Naive thymus-derived CD4-positive, alpha-beta T cell (primary cell): ENCODE results near the gene AICDA. TPM values are rescaled to one million over a fixed set of nuclear protein-coding genes. Genes with fewer than 3 reads are reported as not detected.
"Not testable (repeated sequence)": the region's sequence is repeated elsewhere in the genome, so short reads cannot be mapped to it uniquely, and the experiment has no call there.

Experiments used
- ATAC-seq: fragments of 150-1000 bp; cut with Tn5 transposase; 2 replicates; pipeline ENCODE4 v1.10.0; 2021; ENCODE audit warnings: mild to moderate bottlenecking, moderate library complexity
- CTCF ChIA-PET: fragments of 350-600 bp; sonication (Branson Sonifier 250); formaldehyde crosslinking; loops from one replicate; lab custom pipeline; 2021; ENCODE audit warnings: antibody characterized with exemption; lab: Charles Lee
- POLR2A ChIA-PET: fragments of 350-600 bp; sonication (Branson Sonifier 250); formaldehyde crosslinking; loops from one replicate; lab custom pipeline; 2021; ENCODE audit warnings: antibody characterized with exemption, inconsistent platforms; lab: Charles Lee
- DNase-seq, 9 donors: peaks; one replicate each; pipeline versions ENCODE4 v3.0.0 to v3.0.0-alpha.2; 2020 to 2022; ENCODE audit warnings: mixed read lengths in 1 of 9
- H3K27ac ChIP-seq: one replicate; pipeline ENCODE4 v1.7.0; 2013; ENCODE audit warnings: mild to moderate bottlenecking, low read depth, low read length, moderate library complexity
- H3K27me3 ChIP-seq, 2 donors: one replicate each; pipeline ENCODE4 v1.7.0; 2013; ENCODE audit warnings: low read length in 2 of 2, mild to moderate bottlenecking in 2 of 2, moderate library complexity in 2 of 2; ENCODE audit not compliant: control insufficient read depth in 2 of 2, insufficient read depth in 2 of 2
- H3K36me3 ChIP-seq, 3 experiments: 1 replicate in 2 of 3; 2 replicates in 1 of 3; pipeline ENCODE4 v1.7.0; 2013; ENCODE audit warnings: low read length in 3 of 3, mild to moderate bottlenecking in 3 of 3, moderate library complexity in 1 of 3; ENCODE audit not compliant: insufficient read depth in 3 of 3, control insufficient read depth in 2 of 3
- H3K4me1 ChIP-seq, 2 donors: one replicate each; pipeline ENCODE4 v1.7.0; 2013; ENCODE audit warnings: low read length in 2 of 2, mild to moderate bottlenecking in 2 of 2, moderate library complexity in 1 of 2; ENCODE audit not compliant: control insufficient read depth in 2 of 2, insufficient read depth in 2 of 2
- H3K4me3 ChIP-seq: 2 replicates; pipeline ENCODE4 v1.7.0; 2013; ENCODE audit warnings: mild to moderate bottlenecking, low read length
- H3K9me3 ChIP-seq, 3 experiments: 1 replicate in 2 of 3; 2 replicates in 1 of 3; pipeline ENCODE4 v1.7.0; 2013; ENCODE audit warnings: low read length in 3 of 3; ENCODE audit not compliant: control insufficient read depth in 2 of 3
- H3K27ac Mint-ChIP-seq, 9 donors: one replicate each; pipeline ENCODE4 v1.8.0; 2020 to 2022; ENCODE audit warnings: mixed read lengths in 9 of 9, mild to moderate bottlenecking in 8 of 9, moderate library complexity in 5 of 9, inconsistent platforms in 2 of 9
- H3K27me3 Mint-ChIP-seq, 5 donors: one replicate each; pipeline ENCODE4 v1.8.0; 2021 to 2022; ENCODE audit warnings: mixed read lengths in 5 of 5, mild to moderate bottlenecking in 1 of 5
- H3K36me3 Mint-ChIP-seq, 5 donors: one replicate each; pipeline ENCODE4 v1.8.0; 2020 to 2022; ENCODE audit warnings: mixed read lengths in 5 of 5, mild to moderate bottlenecking in 3 of 5, inconsistent platforms in 1 of 5
- H3K4me1 Mint-ChIP-seq, 7 donors: one replicate each; pipeline ENCODE4 v1.8.0; 2020 to 2022; ENCODE audit warnings: mixed read lengths in 7 of 7, mild to moderate bottlenecking in 3 of 7, inconsistent platforms in 1 of 7
- H3K4me3 Mint-ChIP-seq, 10 donors: one replicate each; pipeline ENCODE4 v1.8.0; 2020 to 2022; ENCODE audit warnings: mild to moderate bottlenecking in 10 of 10, mixed read lengths in 10 of 10, moderate library complexity in 6 of 10, inconsistent platforms in 2 of 10
- H3K9me3 Mint-ChIP-seq, 11 donors: one replicate each; pipeline ENCODE4 v1.8.0; 2020 to 2022; ENCODE audit warnings: mixed read lengths in 11 of 11, mild to moderate bottlenecking in 4 of 11, inconsistent platforms in 1 of 11, moderate library complexity in 1 of 11
- intact Hi-C, 2 donors: fragments of 100-400 bp; cut with micrococcal nuclease; formaldehyde crosslinking; loops; one replicate each; pipeline ENCODE4 v1.15.1; 2023
- polyA plus RNA-seq, 2 donors: library from polyadenylated mRNA; unstranded; fragments of 300-500 nt; fragmentation: Illumina TruSeq; gene quantifications; one replicate each; pipeline ENCODE4 v1.2.3, GENCODE V29; 2021
- total RNA-seq, 6 experiments: library from RNA in 5 of 6; stranded (reverse) in 5 of 6; gene quantifications; 1 replicate in 5 of 6; 2 replicates in 1 of 6; pipeline ENCODE4 v1.2.3 and lab custom pipeline; 2021 to 2026

The AICDA gene
- total and polyA plus RNA-seq, 7 experiments from 2014 or later = not detected

GRCh38 chr12:8637244-8637643 is 24.6 kb upstream of the AICDA start:
- intact Hi-C loops = no loop called here
- Histone ChIP-seq H3K36me3 (no peaks in the 10 kb centered on the region), H3K27me3 (no peaks in the 10 kb centered on the region), H3K9me3 (no peaks in the 10 kb centered on the region), H3K27ac (no peak overlapping the region), H3K4me1 (no peaks in the 10 kb centered on the region), H3K4me3 (no peak overlapping the region)
- DNase-seq (no peak), ATAC-seq (no peak)
- Mint-ChIP-seq H3K4me1 (no peaks in the 10 kb centered on the region), H3K27me3 (peaks cover 0 to 65% (median 0%) of the 10 kb centered on the region in 5 donors), H3K4me3 (no peak overlapping the region), H3K36me3 (no peaks in the 10 kb centered on the region), H3K27ac (peak overlapping the region in 1 of 9 donors; percentile 40), H3K9me3 (peaks cover 0 to 2% (median 0%) of the 10 kb centered on the region in 11 donors)
- POLR2A ChIA-PET = no interaction called here
- CTCF ChIA-PET = no interaction called here

GRCh38 chr12:8636581-8636980 is 23.9 kb upstream of the AICDA start:
- no peaks in the 10 kb centered on the region for H3K9me3 ChIP-seq
- Mint-ChIP-seq H3K27me3 (peaks cover 0 to 64% (median 0%) of the 10 kb centered on the region in 5 donors), H3K27ac (peak overlapping the region in 1 of 9 donors; percentile 40), H3K9me3 (peaks cover 0 to 2% (median 0%) of the 10 kb centered on the region in 11 donors), H3K36me3 (no peaks in the 10 kb centered on the region), H3K4me3 (no peak overlapping the region), H3K4me1 (no peaks in the 10 kb centered on the region)
- ChIA-PET CTCF (no interaction called here), POLR2A (no interaction called here)
- H3K4me1 ChIP-seq = no peaks in the 10 kb centered on the region
- DNase-seq (no peak), ATAC-seq (no peak)
- H3K36me3 ChIP-seq = no peaks in the 10 kb centered on the region
- H3K27ac ChIP-seq = no peak overlapping the region
- intact Hi-C loops = no loop called here
- H3K27me3 ChIP-seq = no peaks in the 10 kb centered on the region
- no peak overlapping the region for H3K4me3 ChIP-seq

- H3K27ac ChIP-seq, H3K4me3 ChIP-seq, H3K27me3 ChIP-seq, H3K27ac Mint-ChIP-seq, H3K9me3 ChIP-seq, CTCF ChIA-PET, intact Hi-C loops, H3K4me1 ChIP-seq, ATAC-seq, H3K4me3 Mint-ChIP-seq, H3K36me3 Mint-ChIP-seq, H3K36me3 ChIP-seq, H3K4me1 Mint-ChIP-seq, POLR2A ChIA-PET, DNase-seq, H3K9me3 Mint-ChIP-seq: not testable (repeated sequence)
- peaks cover 0 to 64% (median 0%) of the 10 kb centered on the region in 5 donors for H3K27me3 Mint-ChIP-seq
These were observed 23.3 kb upstream of the AICDA start for GRCh38 chr12:8636007-8636346.

- ATAC-seq, H3K9me3 ChIP-seq, H3K9me3 Mint-ChIP-seq, H3K4me3 ChIP-seq, H3K4me1 ChIP-seq, H3K4me3 Mint-ChIP-seq, H3K36me3 Mint-ChIP-seq, H3K4me1 Mint-ChIP-seq, H3K27ac ChIP-seq, H3K27me3 ChIP-seq, POLR2A ChIA-PET, H3K36me3 ChIP-seq, DNase-seq, intact Hi-C loops, H3K27ac Mint-ChIP-seq: not testable (repeated sequence)
- CTCF ChIA-PET = interaction anchor here (0.8 kb wide), 1 partner anchor 225 kb away, joined by 3 read pairs; no protein-coding TSS in a partner anchor
- peaks cover 0 to 68% (median 0%) of the 10 kb centered on the region in 5 donors for H3K27me3 Mint-ChIP-seq
These were observed 22.8 kb upstream of the AICDA start for GRCh38 chr12:8635342-8636006.

GRCh38 chr12:8630131-8630530 is 17.5 kb upstream of the AICDA start:
- H3K9me3 ChIP-seq = no peaks in the 10 kb centered on the region
- intact Hi-C loops = no loop called here
- no peak overlapping the region for H3K27ac Mint-ChIP-seq
- H3K27me3 ChIP-seq = no peaks in the 10 kb centered on the region
- peaks cover 0 to 1% (median 0%) of the 10 kb centered on the region in 11 donors for H3K9me3 Mint-ChIP-seq
- no peaks in the 10 kb centered on the region for H3K36me3 Mint-ChIP-seq
- no peaks in the 10 kb centered on the region for H3K4me1 Mint-ChIP-seq
- ChIA-PET CTCF (no interaction called here), POLR2A (no interaction called here)
- no peak for DNase-seq
- no peaks in the 10 kb centered on the region for H3K4me1 ChIP-seq
- no peak overlapping the region for H3K27ac ChIP-seq
- H3K4me3 Mint-ChIP-seq = no peak overlapping the region
- no peak for ATAC-seq
- peaks cover 0 to 46% (median 0%) of the 10 kb centered on the region in 5 donors for H3K27me3 Mint-ChIP-seq
- H3K4me3 ChIP-seq = no peak overlapping the region
- H3K36me3 ChIP-seq = no peaks in the 10 kb centered on the region

GRCh38 chr12:8629486-8630033 is 16.9 kb upstream of the AICDA start:
- intact Hi-C loops = no loop called here
- DNase-seq (no peak), ATAC-seq (no peak)
- Histone ChIP-seq H3K9me3 (no peaks in the 10 kb centered on the region), H3K4me3 (no peak overlapping the region), H3K4me1 (no peaks in the 10 kb centered on the region), H3K27ac (no peak overlapping the region), H3K27me3 (no peaks in the 10 kb centered on the region), H3K36me3 (no peaks in the 10 kb centered on the region)
- ChIA-PET CTCF (interaction anchor here (1.2 to 1.7 kb wide), 2 partner anchors 15 to 19 kb away, joined by 3 to 4 read pairs; no protein-coding TSS in a partner anchor), POLR2A (no interaction called here)
- Mint-ChIP-seq H3K27me3 (peaks cover 0 to 41% (median 0%) of the 10 kb centered on the region in 5 donors), H3K4me1 (no peaks in the 10 kb centered on the region), H3K4me3 (no peak overlapping the region), H3K9me3 (peaks cover 0 to under 1% (median 0%) of the 10 kb centered on the region in 11 donors), H3K27ac (no peak overlapping the region), H3K36me3 (no peaks in the 10 kb centered on the region)

- no peaks in the 10 kb centered on the region for H3K9me3 ChIP-seq
- DNase-seq = no peak
- no peak for ATAC-seq
- no peaks in the 10 kb centered on the region for H3K4me1 Mint-ChIP-seq
- POLR2A ChIA-PET = no interaction called here
- CTCF ChIA-PET = interaction anchor here (0.6 to 1.7 kb wide), 3 partner anchors 16 to 85 kb away, joined by 3 to 4 read pairs (median 3); no protein-coding TSS in a partner anchor
- H3K4me3 ChIP-seq = no peak overlapping the region
- no peaks in the 10 kb centered on the region for H3K4me1 ChIP-seq
- H3K27me3 Mint-ChIP-seq = peaks cover 0 to 37% (median 0%) of the 10 kb centered on the region in 5 donors
- H3K27ac Mint-ChIP-seq = no peak overlapping the region
- intact Hi-C loops = no loop called here
- H3K9me3 Mint-ChIP-seq = no peaks in the 10 kb centered on the region
- no peaks in the 10 kb centered on the region for H3K27me3 ChIP-seq
- H3K27ac ChIP-seq = no peak overlapping the region
- H3K36me3 ChIP-seq = no peaks in the 10 kb centered on the region
- no peaks in the 10 kb centered on the region for H3K36me3 Mint-ChIP-seq
- H3K4me3 Mint-ChIP-seq = no peak overlapping the region
These were observed 16.1 kb upstream of the AICDA start for GRCh38 chr12:8628731-8629130.
